Measurements from ENCODE around the gene NR2C1.

Gene NR2C1

GRCh38 chr12:95085612-95086011 is 12.2 kb upstream of the NR2C1 start:
- DNase-seq = no peak

- DNase-seq = peak in 1 of 56 donors; percentile 5
Observed at GRCh38 chr12:95083938-95084337, 10.5 kb upstream of the NR2C1 start.

DNA sequence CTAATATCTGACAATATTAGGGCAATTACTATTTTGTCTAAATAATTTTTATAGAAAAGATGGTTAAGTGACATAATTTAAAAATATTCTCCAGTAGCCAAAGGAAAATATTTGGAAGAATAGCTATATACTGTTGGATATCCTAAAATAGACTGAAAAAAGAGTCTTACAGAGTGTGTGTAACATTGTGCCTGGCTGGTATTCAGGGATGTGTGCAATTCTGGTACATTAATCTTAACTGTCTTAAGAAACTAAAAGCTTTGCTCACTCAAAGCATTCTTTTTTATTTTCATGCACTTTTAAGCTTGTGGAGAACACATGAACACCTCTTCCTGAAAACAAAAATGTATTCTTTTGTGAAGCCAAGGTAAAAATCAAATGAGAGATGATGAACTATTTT is 10.1 kb upstream of the NR2C1 start:
- DNase-seq = no peak

DNA sequence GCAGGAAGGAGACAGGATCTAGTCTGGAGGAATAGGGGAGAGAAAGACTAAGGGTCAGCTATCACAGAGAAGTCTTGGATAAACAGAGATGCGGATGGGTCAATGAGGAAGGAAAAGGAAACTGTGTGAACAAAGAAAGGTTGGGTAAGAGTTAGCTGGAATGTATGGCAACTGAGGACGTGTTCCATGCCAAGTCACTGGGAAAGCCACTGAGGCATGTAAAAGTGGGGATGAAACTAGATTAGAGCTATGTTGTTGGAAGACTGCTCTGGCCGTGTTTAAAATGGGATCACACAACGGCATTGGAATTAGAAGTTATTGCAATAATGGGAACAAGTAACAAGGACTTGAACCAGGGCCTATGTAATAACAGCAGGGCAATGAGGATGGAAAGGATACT is 3.9 kb upstream of the NR2C1 start:
- DNase-seq = no peak

GRCh38 chr12:95074766-95075165 is 1.3 kb upstream of the NR2C1 start:
- no peak for DNase-seq

DNA sequence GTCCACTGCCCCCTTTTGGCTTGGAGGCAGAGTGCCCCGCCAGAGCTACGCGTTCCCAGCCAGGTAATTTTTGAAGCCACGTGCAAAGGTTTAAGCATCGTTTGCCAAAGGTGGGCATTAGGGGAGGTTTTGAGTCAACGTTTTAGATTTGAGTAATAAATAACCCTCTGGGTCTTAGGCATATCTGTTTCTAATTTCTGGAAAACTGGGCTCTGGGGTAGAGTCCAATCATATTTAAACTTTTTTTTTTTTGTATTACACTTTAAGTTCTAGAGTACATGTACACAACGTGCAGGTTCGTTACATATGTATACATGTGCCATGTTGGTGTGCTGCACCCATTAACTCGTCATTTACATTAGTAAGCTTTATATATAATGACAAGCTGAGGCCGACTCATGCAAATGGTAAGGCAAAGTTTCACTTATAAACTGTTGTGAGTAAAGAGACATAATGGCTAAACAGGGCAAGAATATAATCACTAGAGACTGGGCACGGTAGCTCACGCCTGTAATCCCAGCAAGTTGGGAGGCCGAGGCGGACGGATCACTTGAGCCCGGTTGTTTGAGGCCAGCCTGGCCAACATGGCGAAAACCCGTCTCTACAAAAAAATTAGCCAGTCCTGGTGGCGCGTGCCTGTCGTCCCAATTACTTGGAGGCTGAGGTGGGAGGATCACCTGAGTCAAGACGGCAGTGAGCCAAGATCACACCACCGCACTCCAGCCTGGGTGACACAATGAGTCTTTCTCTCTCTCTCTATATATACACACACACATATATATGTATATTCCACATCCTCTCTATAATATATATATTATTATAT is 491 bp upstream of the NR2C1 start:
- peak in 3 of 56 donors; percentile 2 to 6 (median 4) for DNase-seq

DNA sequence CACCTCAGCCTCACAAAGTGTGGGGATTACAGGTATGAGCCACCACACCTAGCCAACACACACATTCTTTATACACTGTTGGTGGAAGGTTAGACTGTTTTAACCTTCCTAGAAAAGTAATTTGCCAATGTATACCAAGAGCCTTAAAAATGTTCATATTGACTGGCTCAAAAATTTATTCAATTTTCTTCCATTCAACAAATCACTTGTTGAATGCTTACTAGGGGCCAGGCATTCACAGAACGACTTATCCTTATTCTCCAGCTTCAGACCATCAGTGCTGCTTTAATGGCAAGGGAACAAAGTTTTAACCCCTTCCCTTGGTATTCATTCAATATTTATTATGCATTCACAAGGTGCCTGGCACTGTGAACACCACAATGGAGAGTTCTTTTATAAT is 3.0 kb downstream of the NR2C1 start:
- no peak for DNase-seq

GRCh38 chr12:95066091-95066855 is 7.1 kb downstream of the NR2C1 start:
- DNase-seq = no peak

GRCh38 chr12:95060951-95061350 is 12.5 kb downstream of the NR2C1 start:
- no peak for DNase-seq

GRCh38 chr12:95059984-95060383 is 13.4 kb downstream of the NR2C1 start:
- no peak for DNase-seq

DNA sequence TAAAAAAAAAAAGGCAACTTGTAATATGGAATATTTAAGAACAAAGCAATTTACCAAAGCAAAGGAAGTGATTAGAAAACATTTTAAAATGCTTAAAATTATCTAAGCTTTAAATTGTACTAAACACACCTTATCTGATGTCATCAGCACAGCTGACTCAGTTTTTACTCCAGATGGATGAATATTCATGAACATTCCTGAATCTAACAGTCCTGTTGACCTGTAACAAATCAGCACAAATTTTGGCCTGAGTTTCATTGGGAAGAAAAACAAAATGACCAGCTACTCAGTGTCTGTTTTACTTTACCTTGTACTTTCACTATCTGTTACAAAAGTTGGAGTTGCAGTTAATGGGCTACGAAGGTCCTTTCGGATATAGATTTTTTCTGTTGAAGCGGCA is 16.0 kb downstream of the NR2C1 start:
- DNase-seq = no peak

GRCh38 chr12:95055057-95055456 is 18.4 kb downstream of the NR2C1 start:
- no peak for DNase-seq

DNA sequence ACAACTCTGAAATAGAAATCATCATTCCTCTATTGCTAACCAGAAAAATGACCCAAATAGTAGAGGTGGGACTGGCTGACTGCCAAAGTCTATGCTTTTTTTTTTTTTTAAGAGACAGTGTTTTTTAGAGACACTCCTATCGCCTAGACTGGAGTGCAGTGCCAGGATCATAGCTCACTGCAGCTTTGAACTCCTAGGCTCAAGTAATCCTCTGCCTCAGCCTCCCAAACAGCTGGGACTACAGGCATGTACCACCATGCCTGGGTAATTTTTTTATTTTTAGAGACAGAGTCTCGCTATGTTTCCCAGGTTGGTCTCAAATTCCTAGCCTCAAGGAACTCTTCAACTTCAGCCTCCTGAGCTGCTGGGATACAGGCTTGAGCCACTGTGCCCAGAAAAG is 19.2 kb downstream of the NR2C1 start:
- no peak for DNase-seq

DNA sequence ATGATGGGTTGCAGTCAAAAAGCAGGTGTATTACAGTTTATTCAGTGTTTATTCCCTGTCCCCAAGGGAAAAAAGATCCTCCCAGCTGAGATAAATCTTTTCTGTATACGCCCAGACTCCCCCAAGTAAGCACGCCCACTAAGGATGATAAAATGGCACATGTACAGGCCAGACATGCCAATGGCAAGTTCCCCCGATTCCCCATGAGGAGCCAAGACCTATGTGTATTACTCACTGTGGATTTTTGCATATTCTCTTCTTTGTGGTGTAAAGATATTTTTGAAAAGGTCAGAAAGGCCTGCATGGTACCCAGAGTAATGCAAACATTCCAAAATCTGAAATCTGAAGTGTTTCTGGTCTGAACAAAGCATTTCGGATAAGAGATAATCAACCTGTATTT is 22.2 kb downstream of the NR2C1 start:
- no peak for DNase-seq

DNA sequence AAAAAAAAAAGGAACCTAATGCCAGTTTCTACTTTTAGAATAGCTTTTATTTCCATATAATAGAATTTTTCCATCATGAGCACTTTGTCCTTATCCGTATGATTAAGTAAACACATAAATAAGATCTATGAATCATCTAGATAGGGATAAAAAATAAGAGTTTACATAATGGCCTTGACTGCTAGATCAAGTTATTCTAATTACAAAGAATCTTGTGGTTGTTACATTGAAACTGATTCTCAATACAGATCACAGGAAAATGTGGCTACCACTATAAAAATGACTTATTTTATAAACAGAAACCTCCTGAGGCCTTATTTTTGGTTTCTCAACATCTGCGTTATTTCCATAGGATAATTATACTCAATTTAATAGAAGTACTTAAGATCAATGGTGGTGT is 35.5 kb downstream of the NR2C1 start:
- DNase-seq = no peak

DNA sequence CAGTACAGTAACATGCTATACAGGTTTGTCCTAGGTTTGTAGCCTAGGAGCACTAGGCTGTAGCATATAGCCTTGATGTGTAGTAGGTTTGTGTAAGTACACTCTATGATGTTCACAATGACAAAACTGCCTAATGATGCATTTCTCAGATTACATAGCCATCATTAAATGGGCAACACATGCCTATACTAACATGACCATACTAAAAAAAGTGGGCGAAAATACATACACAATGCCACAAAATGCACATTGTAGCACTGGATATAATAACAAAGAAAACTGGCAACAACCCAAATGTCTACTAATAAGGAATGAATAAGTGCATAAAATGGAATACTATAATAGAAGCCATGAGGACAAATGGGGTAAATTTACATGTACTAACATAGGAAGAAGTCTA is 38.7 kb downstream of the NR2C1 start:
- no peak for DNase-seq

DNA sequence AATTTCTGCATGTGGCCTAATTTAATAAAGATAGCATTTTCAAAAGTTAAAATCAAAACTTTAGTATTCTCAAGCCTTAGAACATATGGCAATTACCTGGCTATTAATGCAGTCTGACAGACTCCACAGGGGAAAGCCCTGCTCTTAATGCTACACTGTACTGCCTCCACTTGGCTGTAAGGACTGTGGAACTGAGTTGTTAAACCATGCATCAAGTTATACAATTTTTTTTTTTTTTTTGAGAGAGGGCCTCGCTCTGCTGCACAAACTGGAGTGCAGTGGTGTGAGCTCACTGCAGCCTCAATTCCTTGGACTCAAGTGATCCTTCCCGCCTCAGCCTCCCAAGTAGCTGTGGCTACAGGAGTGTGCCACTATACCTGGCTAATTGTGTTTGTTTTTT is 50.9 kb downstream of the NR2C1 start:
- DNase-seq = no peak

GRCh38 chr12:95017482-95017881 is 55.9 kb downstream of the NR2C1 start:
- no peak for DNase-seq

- DNase-seq = no peak
Observed at GRCh38 chr12:95016120-95016519, 57.3 kb downstream of the NR2C1 start.

GRCh38 chr12:95014554-95014953 is 58.9 kb downstream of the NR2C1 start:
- DNase-seq = no peak

DNA sequence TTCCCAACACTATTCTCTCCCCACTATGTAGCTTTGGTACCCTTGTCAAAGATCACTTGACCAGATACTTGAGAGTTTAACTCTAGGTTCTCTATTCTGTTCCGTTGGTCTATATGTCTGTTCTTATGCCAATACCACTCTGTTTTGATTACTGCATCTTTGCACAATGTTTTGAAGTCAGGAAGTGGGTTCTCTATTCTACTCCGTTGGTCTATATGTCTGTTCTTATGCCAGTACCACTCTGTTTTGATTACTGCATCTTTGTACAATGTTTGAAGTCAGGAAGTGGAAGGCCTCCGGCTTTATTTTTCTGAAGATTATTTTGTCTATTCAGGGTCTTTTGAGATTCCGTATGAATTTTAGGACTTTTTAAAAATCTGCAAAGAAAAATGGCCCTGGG is 67.2 kb downstream of the NR2C1 start:
- DNase-seq = no peak

DNA sequence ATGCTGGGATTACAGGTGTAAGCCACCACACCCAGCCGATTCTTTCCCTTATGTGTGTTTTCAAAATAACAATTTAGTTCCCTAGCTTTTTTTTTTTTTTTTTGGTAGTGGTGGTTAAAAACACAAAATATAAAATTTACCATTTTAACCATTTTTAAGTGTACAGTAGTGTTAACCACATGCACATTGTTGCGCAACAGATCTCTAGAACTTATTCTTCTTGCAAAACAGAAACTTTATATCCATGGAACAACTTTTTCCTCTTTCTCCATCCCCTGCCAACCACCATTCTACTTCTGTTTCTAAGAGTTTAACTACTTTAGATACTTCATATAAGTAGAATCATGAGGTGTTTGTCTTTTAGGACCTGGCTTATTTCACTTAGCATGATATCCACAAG is 68.8 kb downstream of the NR2C1 start:
- DNase-seq = no peak

DNA sequence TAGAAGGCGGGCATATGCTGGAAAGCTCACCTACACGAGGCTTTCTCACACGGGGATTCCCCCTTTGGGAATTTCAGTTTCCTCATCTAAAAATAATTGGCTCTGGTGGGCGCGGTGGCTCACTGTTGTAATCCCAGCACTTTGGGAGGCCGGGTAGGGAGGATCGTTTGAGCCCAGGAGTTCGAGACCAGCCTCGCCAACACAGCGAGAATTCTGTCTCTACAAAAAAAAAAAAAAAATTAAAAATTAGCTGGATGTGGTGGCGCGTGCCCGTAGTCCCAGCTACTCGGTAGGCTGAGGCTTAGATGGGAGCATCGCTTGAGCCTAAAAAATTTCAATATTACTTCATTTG is 69.5 kb downstream of the NR2C1 start:
- no peak for DNase-seq

Data from nucleus accumbens (tissue), 56 donors.